Endometrial microvascular endothelial cells (primary cell): ENCODE data around the gene PSPC1. TPM values are rescaled to one million over a fixed set of nuclear protein-coding genes. Genes with fewer than 3 reads are reported as not detected.

Experiments
- total RNA-seq: library from RNA; depleted of rRNA; stranded (reverse); fragments of >200 nt; gene quantifications from one replicate; pipeline ENCODE4 v1.2.3, GENCODE V29; 2015; ENCODE audit errors: inconsistent ontology term

PSPC1 gene
- total RNA-seq, 1 donor from 2014 or later = 61.0 TPM

Other genes with a start within 250 kb of the PSPC1 start
- not detected for gene TPTE2, start 221.4 kb downstream of the PSPC1 start, total RNA-seq
- 10.2 TPM for gene MPHOSPH8, start 149.3 kb downstream of the PSPC1 start, total RNA-seq
- 15.2 TPM for gene ZMYM5, start 80.7 kb upstream of the PSPC1 start, total RNA-seq
- gene ZMYM2, start 175.8 kb upstream of the PSPC1 start, total RNA-seq = 28.2 TPM